NCI-H187 (cell line): ENCODE results near the gene RHOT2.

ENCODE experiments used
- DNase-seq, 2 experiments: peaks; one replicate each; lab custom pipeline; 2025; lab: John Stamatoyannopoulos, UW

RHOT2 gene

GRCh38 chr16:647173-647902, 20.6 kb upstream of the RHOT2 start:
- DNase-seq, result no peak

- peak in 1 of 2 experiments; percentile 30 for DNase-seq
Observed at GRCh38 chr16:648071-648780, 19.7 kb upstream of the RHOT2 start.

GRCh38 chr16:648781-649589, 18.9 kb upstream of the RHOT2 start, which contains the start of gene WDR90:
Gene WDR90 (plus strand): TSS chr16:649365. CDS start chr16:649417, 52 bp downstream.
- peak; percentile 74 to 95 for DNase-seq

- DNase-seq, result no peak
Observed at GRCh38 chr16:649631-650030, 18.3 kb upstream of the RHOT2 start.

- DNase-seq, result no peak
Observed at GRCh38 chr16:651844-652243, 16.1 kb upstream of the RHOT2 start.

- no peak for DNase-seq
Observed at GRCh38 chr16:652454-653305, 15.3 kb upstream of the RHOT2 start.

- DNase-seq, result no peak
Observed at GRCh38 chr16:654034-654433, 13.9 kb upstream of the RHOT2 start.

GRCh38 chr16:657487-657886, 10.4 kb upstream of the RHOT2 start:
- no peak for DNase-seq

- no peak for DNase-seq
Observed at GRCh38 chr16:658679-659571, 9.0 kb upstream of the RHOT2 start.

GRCh38 chr16:659618-660017, 8.3 kb upstream of the RHOT2 start:
- no peak for DNase-seq

- no peak for DNase-seq
Observed at GRCh38 chr16:660132-660458, 7.8 kb upstream of the RHOT2 start.

- DNase-seq, result peak; percentile 81 to 90
Observed at GRCh38 chr16:660459-661183, 7.3 kb upstream of the RHOT2 start.

- no peak for DNase-seq
Observed at GRCh38 chr16:661184-661821, 6.6 kb upstream of the RHOT2 start.

GRCh38 chr16:662095-662494, 5.8 kb upstream of the RHOT2 start:
- no peak for DNase-seq

GRCh38 chr16:662597-662996, 5.3 kb upstream of the RHOT2 start:
- DNase-seq, result no peak

- no peak for DNase-seq
Observed at GRCh38 chr16:666572-666971, 1.4 kb upstream of the RHOT2 start.

- DNase-seq, result no peak
Observed at GRCh38 chr16:667113-667779, 686 bp upstream of the RHOT2 start.

GRCh38 chr16:668519-669171, 713 bp downstream of the RHOT2 start:
- no peak for DNase-seq

GRCh38 chr16:669666-670065, 1.7 kb downstream of the RHOT2 start:
- DNase-seq, result no peak
